Cardiac muscle cell (in vitro differentiated cells and primary cell): ENCODE data around the gene VAT1L. TPM values are rescaled to one million over a fixed set of nuclear protein-coding genes. Genes with fewer than 3 reads are reported as not detected.

Experiments used
- DNase-seq, 2 donors: peaks; one replicate each; pipeline versions ENCODE4 v3.0.0 to v3.0.0-alpha.2; 2010 to 2017; ENCODE audit warnings: low read depth in 1 of 2, low spot score in 1 of 2
- H3K27ac ChIP-seq: fragments of 200-600 bp; sonication (generic); 2 replicates; pipeline ENCODE4 v1.5.1; 2016
- H3K27me3 ChIP-seq: fragments of 200-600 bp; sonication (generic); 2 replicates; pipeline ENCODE4 v1.6.0; 2016; ENCODE audit warnings: control low read depth
- H3K36me3 ChIP-seq: fragments of 200-600 bp; sonication (generic); 2 replicates; pipeline ENCODE4 v1.5.1; 2016; ENCODE audit warnings: control low read depth
- H3K4me1 ChIP-seq: fragments of 200-600 bp; sonication (generic); 2 replicates; pipeline ENCODE4 v1.8.1; 2017; ENCODE audit warnings: low read depth, mild to moderate bottlenecking, mixed run types
- H3K4me3 ChIP-seq: fragments of 200-600 bp; sonication (generic); 2 replicates; pipeline ENCODE4 v1.5.1; 2016; ENCODE audit warnings: mild to moderate bottlenecking
- H3K9me3 ChIP-seq: fragments of 200-600 bp; sonication (generic); 2 replicates; pipeline ENCODE4 v1.5.1; 2017; ENCODE audit warnings: low read depth, mild to moderate bottlenecking, control low read depth
- polyA plus RNA-seq: library from polyadenylated mRNA; unstranded; fragments of >200 nt; fragmentation: Nextera tagmentation; extraction: Ambion mirVana; gene quantifications from 2 replicates; pipeline ENCODE4 v1.2.1, GENCODE V29; 2016
- total RNA-seq: library from RNA; depleted of rRNA; stranded (reverse); fragments of >200 nt; gene quantifications from 2 replicates; pipeline ENCODE4 v1.2.3, GENCODE V29; 2016
- TF ChIP-seq, protein P1 (sequence below): IDR thresholded peaks from 2 replicates; pipeline ENCODE4 v1.5.1; 2012; ENCODE audit warnings: low read depth, mild to moderate bottlenecking, low read length

VAT1L gene
- total and polyA plus RNA-seq, 2 experiments from 2014 or later, result 1.5 to 2.4 TPM

DNA sequence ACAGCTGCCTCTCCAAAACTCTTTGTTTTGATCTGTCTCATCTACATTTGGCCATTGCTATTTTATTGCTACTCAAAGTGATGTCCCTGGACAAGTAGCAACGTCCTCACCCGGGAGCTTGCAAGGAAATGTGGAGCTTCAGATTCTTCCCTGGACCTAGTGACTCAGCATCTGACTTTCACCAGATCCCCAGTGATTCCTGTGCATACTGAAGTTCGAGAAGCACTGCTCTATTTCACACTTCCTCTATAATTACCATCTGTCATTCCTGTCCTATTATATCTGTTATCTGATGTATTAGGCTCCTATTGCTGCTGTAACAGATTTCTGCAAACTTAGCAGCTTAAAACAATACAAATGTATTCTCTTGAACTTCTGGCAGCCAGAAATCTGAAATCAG is 28.5 kb upstream of the VAT1L start:
- no peaks in the 10 kb centered on the region for H3K27me3 ChIP-seq
- H3K4me1 ChIP-seq, result peaks cover 9% of the 10 kb centered on the region
- peak in 1 of 2 donors; percentile 5 for DNase-seq
- H3K36me3 ChIP-seq, result no peaks in the 10 kb centered on the region
- H3K27ac ChIP-seq, result no peak overlapping the region
- no peak overlapping the region for H3K4me3 ChIP-seq
- TF ChIP-seq, protein P1, sequence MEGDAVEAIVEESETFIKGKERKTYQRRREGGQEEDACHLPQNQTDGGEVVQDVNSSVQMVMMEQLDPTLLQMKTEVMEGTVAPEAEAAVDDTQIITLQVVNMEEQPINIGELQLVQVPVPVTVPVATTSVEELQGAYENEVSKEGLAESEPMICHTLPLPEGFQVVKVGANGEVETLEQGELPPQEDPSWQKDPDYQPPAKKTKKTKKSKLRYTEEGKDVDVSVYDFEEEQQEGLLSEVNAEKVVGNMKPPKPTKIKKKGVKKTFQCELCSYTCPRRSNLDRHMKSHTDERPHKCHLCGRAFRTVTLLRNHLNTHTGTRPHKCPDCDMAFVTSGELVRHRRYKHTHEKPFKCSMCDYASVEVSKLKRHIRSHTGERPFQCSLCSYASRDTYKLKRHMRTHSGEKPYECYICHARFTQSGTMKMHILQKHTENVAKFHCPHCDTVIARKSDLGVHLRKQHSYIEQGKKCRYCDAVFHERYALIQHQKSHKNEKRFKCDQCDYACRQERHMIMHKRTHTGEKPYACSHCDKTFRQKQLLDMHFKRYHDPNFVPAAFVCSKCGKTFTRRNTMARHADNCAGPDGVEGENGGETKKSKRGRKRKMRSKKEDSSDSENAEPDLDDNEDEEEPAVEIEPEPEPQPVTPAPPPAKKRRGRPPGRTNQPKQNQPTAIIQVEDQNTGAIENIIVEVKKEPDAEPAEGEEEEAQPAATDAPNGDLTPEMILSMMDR, result no peak
- H3K9me3 ChIP-seq, result no peaks in the 10 kb centered on the region

DNA sequence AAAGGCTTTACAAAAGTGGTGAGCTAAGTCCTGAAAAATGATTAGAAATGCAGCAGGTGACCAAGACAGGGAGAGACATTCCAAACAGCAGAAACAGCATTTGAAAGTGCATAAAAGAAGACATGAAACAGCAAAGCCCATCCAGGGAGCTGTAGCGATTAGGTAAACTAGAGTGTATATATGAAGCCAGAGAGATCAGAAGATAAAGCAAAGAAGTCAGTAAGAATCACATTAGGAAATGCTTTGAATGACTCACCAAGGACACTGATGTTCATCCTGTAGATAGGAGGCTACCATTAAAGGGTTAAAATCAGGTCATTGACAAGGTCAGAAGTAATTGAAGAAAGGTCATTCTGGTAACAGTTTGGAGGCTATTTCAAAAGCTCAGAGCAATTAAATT is 27.6 kb upstream of the VAT1L start:
- Histone ChIP-seq H3K4me3 (no peak overlapping the region), H3K4me1 (peaks cover 9% of the 10 kb centered on the region), H3K27ac (no peak overlapping the region), H3K9me3 (no peaks in the 10 kb centered on the region), H3K27me3 (no peaks in the 10 kb centered on the region), H3K36me3 (no peaks in the 10 kb centered on the region)
- TF ChIP-seq, protein P1, result no peak
- DNase-seq, result no peak

DNA sequence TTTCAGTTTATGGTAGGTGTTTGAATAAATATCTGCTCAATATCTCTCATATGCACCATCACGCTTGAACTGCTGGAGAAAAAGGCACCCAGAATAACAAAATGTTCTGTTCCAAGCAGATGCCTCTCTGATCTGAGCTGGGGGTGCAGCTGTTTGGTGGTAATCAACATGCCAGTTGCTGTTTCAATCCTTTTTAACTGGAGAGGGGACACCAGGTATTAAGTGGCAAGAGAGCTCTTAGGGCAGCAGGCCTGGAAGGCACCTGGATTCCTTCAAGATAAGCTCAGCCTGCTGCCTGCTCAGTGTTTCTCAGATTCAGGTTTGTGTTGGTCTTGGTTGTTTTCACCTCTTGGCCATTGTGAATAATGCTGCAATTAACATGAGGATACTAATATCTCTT is 27.2 kb upstream of the VAT1L start:
- H3K27me3 ChIP-seq, result no peaks in the 10 kb centered on the region
- no peak overlapping the region for H3K4me3 ChIP-seq
- peak in 1 of 2 donors; percentile 77 for DNase-seq
- no peaks in the 10 kb centered on the region for H3K9me3 ChIP-seq
- no peaks in the 10 kb centered on the region for H3K36me3 ChIP-seq
- H3K4me1 ChIP-seq, result peaks cover 9% of the 10 kb centered on the region
- H3K27ac ChIP-seq, result no peak overlapping the region
- TF ChIP-seq, protein P1, result no peak

DNA sequence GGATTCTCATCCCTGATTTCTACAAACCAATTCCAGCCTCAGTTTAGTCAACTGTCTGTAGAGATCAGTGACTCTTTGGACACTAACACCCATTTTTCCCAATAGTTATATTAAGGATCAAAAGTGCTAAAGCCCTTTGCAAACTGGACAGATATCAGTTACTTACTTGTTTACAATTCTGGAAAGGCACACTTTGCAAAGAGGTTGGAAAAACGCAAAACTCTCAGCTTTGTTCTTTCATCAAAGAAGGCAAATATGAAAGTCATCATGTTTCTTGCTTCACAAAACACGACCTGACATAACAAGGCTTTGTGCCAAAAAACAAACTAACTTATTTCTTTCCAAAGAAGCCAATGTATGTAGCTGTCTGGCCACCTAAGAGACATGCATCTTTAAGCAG is 26.1 kb upstream of the VAT1L start:
- DNase-seq, result no peak
- TF ChIP-seq, protein P1, result no peak
- no peak overlapping the region for H3K4me3 ChIP-seq
- H3K27ac ChIP-seq, result no peak overlapping the region
- no peaks in the 10 kb centered on the region for H3K9me3 ChIP-seq
- H3K36me3 ChIP-seq, result no peaks in the 10 kb centered on the region
- peaks cover 9% of the 10 kb centered on the region for H3K4me1 ChIP-seq
- H3K27me3 ChIP-seq, result no peaks in the 10 kb centered on the region

DNA sequence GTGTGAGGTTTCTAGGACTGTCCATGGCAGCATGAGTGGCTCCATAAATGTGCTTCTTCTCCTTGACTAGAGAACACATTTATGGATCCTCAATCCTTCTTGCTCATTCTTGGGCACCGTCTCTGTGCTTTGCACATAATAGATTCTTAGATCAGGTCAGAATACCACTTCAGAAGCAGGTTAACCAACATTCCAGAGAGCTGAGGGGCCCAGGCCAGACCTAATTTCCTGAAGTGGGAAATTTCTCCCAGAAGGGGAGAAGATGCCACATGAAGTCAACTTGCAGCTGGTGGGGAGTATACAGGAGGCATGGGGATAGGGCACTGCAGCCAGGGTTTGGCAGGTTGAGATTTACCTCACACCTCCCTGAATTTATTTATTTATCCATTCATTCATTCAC is 24.4 kb upstream of the VAT1L start:
- TF ChIP-seq, protein P1, result no peak
- Histone ChIP-seq H3K27me3 (no peaks in the 10 kb centered on the region), H3K4me1 (peaks cover 9% of the 10 kb centered on the region), H3K4me3 (no peak overlapping the region), H3K9me3 (no peaks in the 10 kb centered on the region), H3K36me3 (no peaks in the 10 kb centered on the region), H3K27ac (no peak overlapping the region)
- DNase-seq, result no peak

DNA sequence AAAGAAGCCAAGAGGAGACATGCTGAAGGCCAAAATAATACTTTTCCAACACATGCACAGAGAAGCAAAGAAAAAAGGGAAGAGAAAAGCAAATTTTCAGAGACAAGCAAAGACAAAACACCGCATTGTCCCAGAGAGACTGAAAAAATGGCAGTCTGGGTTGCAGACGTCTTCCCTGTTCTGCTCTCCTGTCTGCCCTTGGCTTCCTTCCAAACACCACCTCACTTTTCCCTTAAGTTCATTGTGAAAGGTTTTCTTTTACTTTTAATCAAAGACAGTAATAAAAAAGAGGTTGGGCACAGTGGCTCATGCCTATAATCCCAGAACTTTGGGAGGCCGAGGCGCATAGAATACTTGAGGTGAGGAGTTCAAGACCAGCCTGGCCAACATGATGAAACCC is 21.2 kb upstream of the VAT1L start:
- H3K36me3 ChIP-seq, result no peaks in the 10 kb centered on the region
- no peaks in the 10 kb centered on the region for H3K9me3 ChIP-seq
- DNase-seq, result peak in 1 of 2 donors; percentile 6
- no peaks in the 10 kb centered on the region for H3K4me1 ChIP-seq
- TF ChIP-seq, protein P1, result no peak
- H3K27ac ChIP-seq, result no peak overlapping the region
- H3K4me3 ChIP-seq, result no peak overlapping the region
- peaks cover 7% of the 10 kb centered on the region for H3K27me3 ChIP-seq
